ENCODE data around the gene SORCS2.

The SORCS2 gene

GRCh38 chr4:7173841-7174449 is 18.4 kb upstream of the SORCS2 start:
- H3K4me1 ChIP-seq, result no peaks in the 10 kb centered on the region
- H3K9me3 ChIP-seq, result no peaks in the 10 kb centered on the region
- H3K27me3 ChIP-seq, result no peaks in the 10 kb centered on the region
- no peak for DNase-seq
- no peaks in the 10 kb centered on the region for H3K36me3 ChIP-seq
- H3K4me3 ChIP-seq (ENCODE audit: low read depth, low read length), result no peak overlapping the region
- no peak for TF ChIP-seq CTCF (IDR thresholded peaks at IDR 0.05; ENCODE audit: low read depth, low read length)

GRCh38 chr4:7179158-7179557 is 13.2 kb upstream of the SORCS2 start:
- Histone ChIP-seq H3K9me3 (no peaks in the 10 kb centered on the region), H3K36me3 (no peaks in the 10 kb centered on the region), H3K4me1 (no peaks in the 10 kb centered on the region), H3K27me3 (no peaks in the 10 kb centered on the region), H3K4me3 (ENCODE audit: low read depth, low read length) (no peak overlapping the region)
- DNase-seq, result no peak
- TF ChIP-seq CTCF (IDR thresholded peaks at IDR 0.05; ENCODE audit: low read depth, low read length), result no peak

- Histone ChIP-seq H3K9me3 (no peaks in the 10 kb centered on the region), H3K27me3 (no peaks in the 10 kb centered on the region), H3K4me1 (no peaks in the 10 kb centered on the region), H3K4me3 (ENCODE audit: low read depth, low read length) (no peak overlapping the region), H3K36me3 (no peaks in the 10 kb centered on the region)
- peak; percentile 0 for DNase-seq
- no peak for TF ChIP-seq CTCF (IDR thresholded peaks at IDR 0.05; ENCODE audit: low read depth, low read length)
These were observed 11.4 kb upstream of the SORCS2 start for GRCh38 chr4:7180938-7181337.

GRCh38 chr4:7182616-7183015 is 9.7 kb upstream of the SORCS2 start:
- Histone ChIP-seq H3K9me3 (no peaks in the 10 kb centered on the region), H3K36me3 (no peaks in the 10 kb centered on the region), H3K4me1 (no peaks in the 10 kb centered on the region), H3K4me3 (ENCODE audit: low read depth, low read length) (no peak overlapping the region), H3K27me3 (peaks cover 11% of the 10 kb centered on the region)
- no peak for DNase-seq
- TF ChIP-seq CTCF (IDR thresholded peaks at IDR 0.05; ENCODE audit: low read depth, low read length), result no peak

GRCh38 chr4:7183161-7183560 is 9.2 kb upstream of the SORCS2 start:
- Histone ChIP-seq H3K36me3 (no peaks in the 10 kb centered on the region), H3K27me3 (peaks cover 16% of the 10 kb centered on the region), H3K4me3 (ENCODE audit: low read depth, low read length) (no peak overlapping the region), H3K4me1 (no peaks in the 10 kb centered on the region), H3K9me3 (no peaks in the 10 kb centered on the region)
- DNase-seq, result no peak
- no peak for TF ChIP-seq CTCF (IDR thresholded peaks at IDR 0.05; ENCODE audit: low read depth, low read length)

- Histone ChIP-seq H3K9me3 (no peaks in the 10 kb centered on the region), H3K36me3 (no peaks in the 10 kb centered on the region), H3K4me3 (ENCODE audit: low read depth, low read length) (no peak overlapping the region), H3K4me1 (no peaks in the 10 kb centered on the region), H3K27me3 (peaks cover 22% of the 10 kb centered on the region)
- no peak for TF ChIP-seq CTCF (IDR thresholded peaks at IDR 0.05; ENCODE audit: low read depth, low read length)
- DNase-seq, result peak; percentile 1
These were observed 8.4 kb upstream of the SORCS2 start for GRCh38 chr4:7183780-7184460.

Measured in BE2C (cell line).